Suppressor macrophage treated with lipopolysaccharide for 4 hours (primary cell): Measurements from ENCODE around the gene ZNHIT6.
A peak's percentile ranks its signal among the peaks of the same experiment; 100 is the strongest.
"Not testable (repeated sequence)": the region's sequence is repeated elsewhere in the genome, so short reads cannot be mapped to it uniquely, and the experiment has no call there.

Source experiments
- DNase-seq: peaks from one replicate; pipeline ENCODE4 v3.0.0-alpha.2; 2020

The ZNHIT6 gene

DNA sequence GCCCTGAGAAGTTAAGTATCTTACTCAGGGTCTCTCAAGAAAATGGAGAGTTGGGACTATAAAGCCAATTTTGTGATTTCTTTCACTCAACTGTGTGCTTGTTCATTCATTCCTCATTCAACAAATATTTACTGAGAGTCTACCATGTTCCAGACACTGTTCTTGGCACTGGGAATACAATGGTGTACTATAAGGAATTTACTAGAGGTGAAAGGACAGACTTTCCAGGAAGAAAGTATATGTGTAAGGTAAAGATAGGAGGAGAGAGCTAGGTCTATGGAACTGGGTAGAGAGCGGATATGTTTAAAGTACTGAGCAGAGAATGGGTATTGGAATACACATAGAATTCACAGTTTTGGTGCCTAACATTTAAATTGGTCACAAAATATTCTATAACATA lies 42.3 kb downstream of the ZNHIT6 start:
- DNase-seq = no peak

DNA sequence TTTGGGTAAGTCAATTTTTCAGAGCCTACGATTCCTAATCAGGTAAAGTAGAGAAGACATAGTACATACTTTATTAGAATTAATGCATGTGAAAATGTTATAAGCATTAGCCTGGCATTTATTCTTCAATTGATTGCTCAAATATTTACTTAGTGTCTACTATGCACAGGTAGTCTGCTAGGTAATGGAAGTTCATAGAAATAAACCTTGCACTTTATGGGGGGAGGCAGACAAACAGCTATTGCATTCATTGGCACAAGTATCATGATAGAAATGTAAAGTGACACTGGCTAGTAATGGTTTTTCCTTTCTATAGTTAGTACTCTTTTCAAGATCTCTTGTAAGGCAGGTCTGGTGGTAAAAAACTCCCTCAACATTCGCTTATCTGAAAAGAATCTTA lies 44.9 kb downstream of the ZNHIT6 start:
- no peak for DNase-seq

DNA sequence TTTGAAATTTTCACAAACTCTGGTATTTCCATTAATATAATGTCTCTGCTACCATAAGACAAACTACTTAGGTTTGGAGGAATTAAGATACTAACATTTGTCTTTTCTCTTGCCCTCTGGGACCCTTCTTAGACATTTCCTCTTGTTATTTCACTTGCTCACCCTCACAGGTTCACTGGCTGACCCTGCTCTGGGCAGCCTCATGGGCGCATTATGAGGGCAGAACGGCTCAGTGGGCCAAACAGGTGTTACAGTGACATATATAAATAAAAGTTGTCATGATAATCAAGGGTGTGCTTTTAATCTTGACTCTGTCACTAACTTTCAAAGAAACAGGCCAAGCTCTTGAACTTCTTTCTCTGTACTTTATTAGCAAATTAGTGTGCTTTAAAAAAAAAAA lies 46.5 kb downstream of the ZNHIT6 start:
- DNase-seq = no peak

DNA sequence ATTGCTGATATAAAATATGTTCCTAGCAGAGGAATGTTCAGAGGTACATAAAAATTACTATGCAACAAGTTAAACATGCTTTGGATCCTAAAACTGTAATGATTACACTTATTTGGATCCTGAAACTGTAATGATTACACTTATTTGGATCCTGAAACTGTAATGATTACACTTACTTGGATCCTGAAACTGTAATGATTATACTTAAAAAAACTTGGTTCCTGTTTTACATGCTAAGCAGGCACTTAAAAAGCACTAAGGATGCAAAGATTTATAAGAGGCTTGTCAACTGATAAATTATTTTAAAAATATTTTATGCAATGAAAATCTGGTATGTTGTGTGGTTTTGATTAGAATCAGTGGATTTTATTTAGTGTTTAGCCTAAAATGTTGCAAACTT lies 47.7 kb downstream of the ZNHIT6 start:
- DNase-seq = no peak

DNA sequence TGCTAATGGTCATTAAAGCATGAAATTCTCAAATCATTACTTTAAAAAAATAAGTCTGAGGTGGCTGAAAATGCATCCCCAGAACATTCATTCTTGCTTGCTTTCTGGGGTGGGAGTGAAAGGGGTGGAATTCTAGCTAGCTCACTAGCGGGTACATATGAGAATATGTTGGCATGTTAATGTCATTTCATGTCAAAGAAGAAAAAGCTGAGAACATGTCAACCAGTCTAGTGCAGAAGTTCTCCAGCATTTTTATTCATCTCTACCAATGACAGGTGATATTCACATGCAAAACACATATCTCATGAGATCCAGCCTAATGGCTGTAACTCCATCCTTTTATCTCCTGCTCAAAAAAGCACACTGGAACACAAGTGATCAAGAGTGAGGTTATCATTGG lies 49.1 kb downstream of the ZNHIT6 start:
- no peak for DNase-seq

DNA sequence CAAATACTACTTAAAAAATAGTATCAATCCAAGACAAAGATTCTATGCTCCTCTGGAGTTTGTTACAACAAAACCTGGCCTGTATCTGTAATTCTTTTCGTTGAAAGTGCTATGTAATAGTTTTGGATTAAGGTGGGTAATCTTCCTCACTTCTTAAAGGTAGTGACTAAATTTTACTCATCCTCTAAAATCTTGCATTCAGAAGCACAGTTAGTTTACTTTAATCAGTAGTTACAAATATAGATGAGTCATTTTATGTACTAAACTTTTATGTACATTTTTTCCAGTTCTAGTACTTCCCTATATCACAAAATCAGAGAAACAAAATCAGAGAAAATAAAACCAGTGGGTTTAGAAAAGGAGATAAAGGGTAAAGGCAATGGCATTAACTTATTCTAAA lies 51.3 kb downstream of the ZNHIT6 start:
- no peak for DNase-seq

DNA sequence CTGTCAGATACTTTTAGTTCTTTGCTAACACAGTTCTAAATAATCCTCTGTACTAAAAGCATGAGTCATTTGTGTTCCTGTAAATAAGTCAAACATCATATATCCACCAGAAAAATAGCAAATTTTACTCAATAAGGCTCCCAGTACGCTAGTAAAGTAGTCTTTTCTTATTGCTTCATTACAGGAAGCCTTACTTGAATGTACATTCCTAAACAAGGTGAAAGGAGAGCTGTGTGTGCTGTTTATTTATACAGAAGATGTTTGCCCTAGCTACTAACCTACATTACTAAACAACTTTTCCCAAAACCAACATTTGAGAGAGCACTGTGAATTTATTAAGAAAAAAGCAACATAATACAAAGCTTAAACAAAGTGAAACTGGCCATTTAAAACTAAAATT lies 52.0 kb downstream of the ZNHIT6 start:
- no peak for DNase-seq

DNA sequence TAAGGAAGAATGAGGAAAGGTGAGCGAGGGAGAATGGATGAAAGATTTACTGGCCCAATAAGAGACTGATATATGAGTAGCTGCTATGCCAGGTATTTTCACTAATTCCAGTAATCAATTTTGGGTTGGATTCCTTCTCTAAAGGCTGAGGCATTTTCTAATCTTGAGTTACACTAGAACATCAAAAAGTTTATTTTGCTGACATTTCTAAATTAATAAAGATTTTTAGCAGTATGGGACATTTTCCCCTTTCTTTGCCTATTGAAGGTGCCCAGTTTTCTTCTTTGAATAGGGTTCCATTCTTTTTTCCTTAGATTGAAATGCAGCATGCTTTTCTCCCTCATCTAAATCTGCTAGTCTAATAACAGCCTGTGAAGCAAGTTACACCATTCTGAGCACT lies 52.9 kb downstream of the ZNHIT6 start:
- DNase-seq = no peak

DNA sequence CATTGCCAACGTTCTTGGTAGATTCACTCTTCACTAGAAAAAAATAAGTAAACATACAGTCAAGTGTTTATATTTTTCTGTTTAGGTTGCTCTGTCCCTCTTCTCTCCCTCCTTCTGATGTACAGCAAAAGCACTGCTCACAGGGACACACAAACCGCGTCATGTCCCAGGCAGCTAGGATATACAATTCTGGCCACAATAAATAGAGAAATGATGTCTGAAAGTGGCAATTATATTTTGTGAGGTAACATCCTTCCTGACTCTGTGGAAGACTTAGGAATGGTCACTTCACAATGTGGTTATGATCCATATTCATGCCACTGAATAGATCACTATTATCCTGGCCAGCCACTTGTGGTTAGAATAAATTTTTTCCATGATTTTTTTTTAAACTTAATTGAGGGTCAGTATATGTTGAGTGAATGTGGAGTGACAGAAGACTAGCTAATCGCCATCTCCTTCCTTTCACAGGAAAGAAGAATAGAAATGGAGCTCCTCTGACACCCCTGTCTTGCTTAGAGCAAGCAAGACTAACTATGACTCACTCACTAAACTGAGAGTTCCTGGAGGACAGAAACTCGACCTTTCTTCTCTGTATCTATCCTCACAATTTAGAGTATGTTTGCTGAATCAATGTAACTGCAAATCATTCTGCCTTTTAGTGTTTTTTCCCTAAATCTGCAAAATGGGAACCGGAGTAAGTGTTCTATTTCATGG lies 54.0 kb downstream of the ZNHIT6 start:
- DNase-seq = no peak

DNA sequence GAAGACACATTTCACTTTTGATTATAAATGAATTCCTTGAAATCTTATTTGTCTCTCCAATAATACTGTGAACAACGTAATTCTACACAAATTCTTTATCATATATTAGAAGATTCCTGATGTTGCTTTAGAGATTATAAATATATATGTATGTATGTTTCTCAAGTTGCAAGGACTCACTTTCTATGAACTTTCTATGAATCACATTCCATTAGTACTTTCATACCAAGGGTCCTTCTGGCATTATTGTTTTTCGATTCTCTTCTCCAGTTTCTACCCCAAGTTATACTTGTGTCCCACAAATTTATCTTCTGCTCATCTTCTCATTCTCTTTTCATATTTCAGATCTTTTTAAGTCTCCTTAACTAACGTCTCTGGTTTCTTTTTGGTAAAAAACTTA lies 55.9 kb downstream of the ZNHIT6 start:
- no peak for DNase-seq

DNA sequence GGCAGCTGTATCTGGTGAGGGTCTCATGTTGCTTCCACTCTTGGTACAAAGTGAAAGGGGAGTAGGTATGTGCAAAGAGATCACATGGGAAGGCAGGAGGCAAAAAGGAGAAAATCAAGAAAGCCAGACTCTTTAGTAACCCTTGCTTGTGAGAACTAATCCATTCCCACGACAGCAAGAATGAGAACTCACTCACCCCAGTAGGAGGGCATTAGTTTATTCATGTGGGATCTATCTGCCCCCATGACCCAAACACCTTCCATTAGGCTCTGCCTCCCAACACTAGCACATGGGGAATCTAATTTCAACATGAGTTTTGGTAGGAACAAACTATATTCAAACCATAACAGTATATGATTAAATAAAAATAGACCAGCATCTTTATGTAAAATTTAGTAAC lies 57.6 kb downstream of the ZNHIT6 start:
- no peak for DNase-seq

DNA sequence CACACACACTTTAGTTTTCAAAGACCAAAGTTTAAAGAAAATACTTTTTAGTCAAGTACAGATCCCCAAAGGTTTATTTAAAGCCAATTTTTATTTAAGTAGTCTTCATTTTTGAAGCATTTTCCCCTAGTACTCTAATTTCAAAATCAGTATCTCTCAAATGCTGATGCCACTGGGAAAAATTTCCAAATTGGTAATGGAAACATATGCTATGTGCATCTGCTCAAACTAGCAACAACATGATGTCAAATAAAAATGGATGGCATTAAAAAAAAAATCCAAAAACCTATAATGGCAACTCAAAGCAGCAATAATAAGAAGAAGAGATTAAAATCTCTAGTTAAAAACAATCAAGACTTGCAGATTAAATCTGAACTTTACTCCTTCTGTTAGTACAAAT lies 58.6 kb downstream of the ZNHIT6 start:
- DNase-seq = no peak

DNA sequence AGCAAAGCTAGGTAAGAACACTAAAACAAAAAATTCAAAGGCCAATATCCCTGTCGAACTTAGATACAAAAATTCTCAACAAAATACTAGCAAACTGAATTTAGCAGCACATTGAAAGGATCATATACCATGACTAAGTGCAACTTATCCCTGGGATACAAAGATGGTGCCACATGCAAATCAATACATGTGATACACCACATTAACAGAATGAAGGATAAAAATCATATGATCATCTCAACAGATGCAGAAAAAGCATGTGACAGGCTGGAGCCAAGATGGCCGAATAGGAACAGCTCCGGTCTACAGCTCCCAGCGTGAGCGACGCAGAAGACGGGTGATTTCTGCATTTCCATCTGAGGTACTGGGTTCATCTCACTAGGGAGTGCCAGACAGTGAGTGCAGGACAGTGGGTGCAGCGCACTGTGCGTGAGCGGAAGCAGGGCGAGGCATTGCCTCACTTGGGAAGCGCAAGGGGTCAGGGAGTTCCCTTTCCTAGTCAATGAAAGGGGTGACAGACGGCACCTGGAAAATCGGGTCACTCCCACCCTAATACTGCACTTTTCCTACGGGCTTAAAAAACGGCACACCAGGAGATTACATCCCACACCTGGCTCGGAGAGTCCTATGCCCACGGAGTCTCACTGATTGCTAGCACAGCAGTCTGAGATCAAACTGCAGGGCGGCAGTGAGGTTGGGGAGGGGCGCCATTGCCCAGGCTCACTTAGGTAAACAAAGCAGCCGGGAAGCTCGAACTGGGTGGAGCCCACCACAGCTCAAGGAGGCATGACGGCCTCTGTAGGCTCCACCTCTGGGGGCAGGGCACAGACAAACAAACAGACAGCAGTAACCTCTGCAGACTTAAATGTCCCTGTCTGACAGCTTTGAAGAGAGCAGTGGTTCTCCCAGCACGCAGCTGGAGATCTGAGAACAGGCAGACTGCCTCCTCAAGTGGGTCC lies 66.4 kb downstream of the ZNHIT6 start:
- DNase-seq = not testable (repeated sequence)

DNA sequence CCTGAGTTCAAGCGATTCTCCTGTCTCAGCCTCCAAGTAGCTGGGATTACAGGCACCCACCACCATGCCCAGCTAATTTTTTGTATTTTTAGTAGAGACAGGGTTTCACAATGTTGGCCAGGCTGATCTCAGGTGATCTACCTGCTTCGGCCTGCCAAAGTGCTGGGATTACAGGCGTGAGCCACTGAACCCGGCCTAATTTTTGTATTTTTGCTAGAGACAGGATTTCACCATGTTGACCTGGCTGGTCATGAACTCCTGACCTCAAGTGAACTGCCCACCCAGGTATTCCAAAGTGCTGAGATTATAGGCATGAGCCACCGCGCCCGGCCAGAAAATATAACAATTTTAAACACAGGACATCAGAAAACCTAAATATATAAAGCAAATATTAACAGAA lies 68.3 kb downstream of the ZNHIT6 start:
- DNase-seq = not testable (repeated sequence)

DNA sequence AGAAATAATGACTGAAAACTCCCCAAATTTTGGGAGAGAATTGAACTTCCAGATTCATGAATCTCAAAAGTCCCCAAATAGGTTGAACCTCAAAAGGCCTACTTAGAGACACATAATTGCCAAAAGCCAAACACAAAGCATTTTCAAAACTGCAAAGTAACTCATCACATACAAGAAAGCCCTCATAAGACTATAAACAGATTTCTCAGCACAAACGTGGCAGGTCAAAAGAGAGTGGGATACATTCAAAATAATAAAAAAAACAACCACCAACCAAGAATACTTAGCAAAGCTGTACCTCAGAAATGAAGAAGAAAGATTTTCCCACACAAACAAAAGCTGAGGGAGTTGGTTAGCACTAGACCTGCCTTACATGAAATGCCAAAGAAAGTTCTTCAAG lies 69.8 kb downstream of the ZNHIT6 start:
- no peak for DNase-seq

DNA sequence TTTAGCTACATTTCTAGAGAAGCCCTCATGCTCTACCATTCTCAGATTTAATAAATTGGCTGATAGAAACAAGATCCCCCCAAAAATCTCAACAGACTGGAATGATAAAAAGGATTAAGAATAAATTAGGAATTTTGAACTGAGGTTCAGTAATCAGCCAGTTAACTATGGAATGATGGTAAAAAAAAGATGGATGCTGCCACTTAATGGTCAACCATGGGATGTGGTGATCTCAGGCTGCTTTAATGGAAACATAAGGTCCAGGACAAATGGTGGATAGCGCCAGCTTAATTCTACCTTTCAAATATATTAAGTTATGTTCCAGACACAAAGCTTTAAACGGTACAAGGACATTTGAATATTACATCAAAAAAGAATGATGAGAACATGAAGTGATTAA lies 77.7 kb downstream of the ZNHIT6 start:
- DNase-seq = no peak

DNA sequence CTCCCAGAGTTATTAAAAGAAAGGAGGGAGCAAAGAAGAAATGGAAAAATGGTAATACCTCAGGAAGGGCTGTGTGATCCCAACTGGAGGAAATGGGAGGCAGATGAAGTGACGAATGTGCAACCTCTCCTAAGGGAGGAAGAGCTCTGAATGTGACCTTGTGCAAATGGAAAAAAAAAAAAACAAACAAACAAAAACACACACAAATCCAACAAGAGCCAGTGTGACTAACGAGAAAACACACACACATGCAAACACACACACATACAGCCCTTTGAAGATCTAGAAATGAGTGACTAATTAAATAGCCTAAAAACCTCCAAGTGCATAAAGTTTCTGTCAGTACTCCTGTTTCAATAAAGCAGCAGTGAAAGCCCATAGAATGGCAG lies 78.7 kb downstream of the ZNHIT6 start:
- no peak for DNase-seq

DNA sequence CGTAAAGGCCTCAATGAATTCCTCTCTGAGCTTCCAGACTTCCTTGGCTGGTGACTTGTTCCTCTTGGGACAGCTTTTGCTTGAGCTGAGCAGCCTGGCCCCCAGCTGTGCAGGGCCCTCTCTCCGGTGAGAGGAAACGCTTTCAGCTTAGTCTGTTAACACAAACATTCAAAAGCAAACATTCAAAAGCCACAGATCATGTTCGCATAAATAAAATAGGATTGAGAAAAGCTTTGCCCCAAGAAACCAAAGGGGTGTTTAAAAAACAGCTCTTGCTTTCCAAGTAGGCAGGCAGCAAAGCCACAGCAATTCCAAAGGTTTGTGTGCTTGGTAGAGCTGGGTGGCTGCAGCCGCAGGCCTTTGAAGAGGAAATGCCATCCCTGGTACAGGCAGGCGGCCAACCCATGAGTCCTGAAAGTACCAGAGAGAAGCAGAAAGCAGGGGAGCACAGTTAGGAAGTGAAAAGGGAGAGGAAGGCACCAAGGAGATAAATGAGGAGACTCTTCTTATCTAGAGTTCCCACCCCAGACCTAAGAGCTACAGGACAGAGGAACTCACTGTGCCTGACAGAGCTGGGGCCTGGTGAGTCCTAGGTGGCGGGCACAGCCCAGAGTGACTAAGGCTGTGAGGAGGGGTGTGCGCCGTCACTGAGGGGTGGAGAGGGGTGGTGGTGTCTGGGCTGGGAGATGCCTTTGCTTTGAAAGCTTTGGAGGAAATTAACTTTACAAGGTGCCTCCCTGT lies 79.3 kb downstream of the ZNHIT6 start:
- no peak for DNase-seq

DNA sequence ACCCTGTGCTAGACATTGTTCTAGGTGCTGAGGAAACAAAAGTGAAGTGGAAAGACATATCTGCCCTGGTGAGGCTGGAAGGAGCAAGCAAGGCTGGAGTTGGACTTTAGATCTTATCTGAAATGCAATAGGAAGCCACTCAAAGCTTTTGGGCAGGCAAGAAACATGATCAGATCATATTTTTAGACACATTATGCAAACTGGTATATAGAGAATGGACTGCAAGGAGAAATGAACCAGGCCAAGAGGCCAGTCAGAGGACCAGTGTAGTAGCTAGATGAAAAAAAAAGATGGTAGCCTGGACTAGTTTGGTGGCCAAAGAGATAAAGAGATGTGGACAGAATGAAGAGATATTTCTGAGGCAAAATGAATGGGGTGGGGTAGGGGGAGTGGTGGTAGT lies 81.4 kb downstream of the ZNHIT6 start:
- DNase-seq = no peak

DNA sequence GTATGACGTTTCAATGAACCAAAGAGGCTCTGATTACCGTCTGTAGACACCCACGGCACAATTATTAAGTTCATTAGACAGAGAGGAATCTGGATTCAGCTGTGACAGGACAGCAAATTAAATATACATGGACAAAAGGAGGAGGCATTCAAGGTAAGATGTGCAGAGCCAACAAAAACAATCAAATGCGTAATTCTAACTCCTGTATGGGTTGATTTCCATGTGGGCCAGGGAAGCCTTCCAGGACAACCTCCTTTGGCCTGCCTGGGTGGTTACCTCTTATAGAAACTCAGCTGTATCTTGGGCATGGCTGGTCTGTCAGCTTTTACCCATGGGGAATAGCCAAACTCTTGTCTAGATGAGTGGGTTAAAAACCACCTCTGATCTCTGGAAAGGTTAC lies 83.9 kb downstream of the ZNHIT6 start:
- DNase-seq = no peak

DNA sequence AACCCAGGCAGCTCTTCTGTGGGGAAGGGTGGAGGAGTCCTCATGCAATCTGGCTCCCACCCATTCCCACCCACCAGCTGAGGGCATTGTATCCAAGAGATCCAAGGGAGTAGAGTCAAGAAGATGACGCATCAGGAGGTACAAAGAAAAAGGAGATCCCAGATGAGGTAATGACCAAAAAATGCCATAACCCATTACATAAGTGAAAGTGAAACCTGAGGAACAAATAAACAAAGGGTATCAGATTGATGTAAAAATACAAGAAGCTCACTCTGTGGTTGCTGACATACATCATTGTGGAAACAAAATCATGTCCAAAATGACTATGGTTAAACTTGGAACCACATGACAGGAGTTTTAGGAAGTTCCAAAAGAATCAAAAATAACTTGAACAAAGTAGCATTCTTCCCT lies 85.2 kb downstream of the ZNHIT6 start:
- DNase-seq = peak; percentile 11

DNA sequence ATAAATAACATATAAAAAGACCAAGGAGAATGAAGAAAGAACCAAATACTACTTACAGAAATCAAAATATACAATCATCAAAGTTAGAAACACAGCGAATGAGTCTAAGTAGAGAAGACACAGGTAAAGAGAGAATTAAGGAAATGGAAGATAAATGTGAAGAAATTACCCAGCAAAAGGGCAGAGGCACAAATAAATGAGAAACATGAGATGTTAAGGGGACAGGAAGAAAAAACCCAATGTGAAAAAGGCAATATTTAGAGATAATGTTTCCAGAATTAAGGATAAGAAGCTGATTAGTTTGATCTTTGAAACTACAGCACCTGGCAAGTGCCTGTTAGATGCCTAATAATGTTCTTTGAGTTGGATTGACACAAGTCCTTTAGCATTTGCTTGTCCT lies 86.8 kb downstream of the ZNHIT6 start:
- DNase-seq = no peak

DNA sequence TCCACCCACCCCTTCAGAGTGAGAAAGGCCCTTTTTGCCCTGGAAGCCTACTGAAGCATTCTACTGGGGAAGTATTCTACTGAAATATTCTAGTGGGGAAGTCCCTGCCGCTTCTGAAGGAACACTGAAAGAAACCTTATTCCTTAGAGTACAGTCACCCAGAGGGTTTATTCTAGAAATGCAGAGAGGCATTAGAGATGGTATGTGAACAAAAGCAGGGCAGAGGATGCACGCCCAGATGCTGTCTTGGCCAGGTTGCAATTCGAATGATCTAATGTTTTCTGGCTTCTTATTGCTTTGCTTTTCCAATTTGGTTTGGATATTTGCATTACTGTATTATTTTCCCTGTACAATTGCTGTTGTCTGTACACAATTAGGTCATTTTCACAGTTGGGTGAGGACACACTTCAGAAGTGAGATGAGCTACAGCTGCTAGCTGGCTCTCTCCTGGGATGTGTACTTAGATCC lies 90.6 kb downstream of the ZNHIT6 start:
- no peak for DNase-seq

DNA sequence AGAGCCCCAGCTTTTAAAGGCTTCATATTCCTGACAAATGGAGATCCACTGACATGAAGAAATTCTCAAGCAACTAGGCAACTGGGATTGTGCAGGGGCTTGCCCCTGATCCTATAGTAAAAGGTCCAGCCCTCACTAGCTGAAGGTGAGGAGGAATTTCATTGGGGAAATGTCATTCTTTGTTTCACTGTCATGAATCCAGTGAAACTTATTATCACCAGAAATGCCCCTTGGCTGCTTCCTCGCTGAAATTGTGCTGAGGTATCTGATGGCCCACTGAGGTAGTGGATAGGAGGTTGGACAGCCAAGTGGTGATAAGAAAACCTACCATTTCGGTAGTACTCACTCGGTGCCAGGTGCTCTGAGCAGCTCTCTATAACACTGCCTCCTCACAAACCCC lies 91.5 kb downstream of the ZNHIT6 start:
- DNase-seq = no peak
